ENCODE results near the gene GUCY2C.

GUCY2C gene

GRCh38 chr12:14578646-14579045 is 117.8 kb downstream of the GUCY2C start:
- Histone ChIP-seq H3K9me2 (replicated peaks; ENCODE audit: low read depth, low read length) (no peaks in the 10 kb centered on the region), H3K4me3 (ENCODE audit: low read length, poor library complexity, severe bottlenecking) (no peak overlapping the region), H3K4me2 (ENCODE audit: low read depth, low read length, poor library complexity, severe bottlenecking) (no peak overlapping the region), H3K4me1 (ENCODE audit: insufficient read depth, low read length, poor library complexity, severe bottlenecking) (no peaks in the 10 kb centered on the region), H3K36me3 (ENCODE audit: insufficient read depth, low read length) (no peaks in the 10 kb centered on the region), H2AFZ (ENCODE audit: low read length) (no peak overlapping the region), H3K9me3 (ENCODE audit: insufficient read depth, low read depth, low read length) (no peaks in the 10 kb centered on the region), H3F3A (ENCODE audit: low read depth) (no peaks in the 10 kb centered on the region), H3K79me2 (ENCODE audit: insufficient read depth, low read length) (no peaks in the 10 kb centered on the region), H3K9ac (ENCODE audit: low read depth, low read length, poor library complexity, severe bottlenecking) (no peak overlapping the region), H3K27me3 (ENCODE audit: insufficient read depth, low read length, poor library complexity, severe bottlenecking) (peaks cover 5% of the 10 kb centered on the region), H4K20me1 (ENCODE audit: insufficient read depth, low read length, poor library complexity, severe bottlenecking) (no peaks in the 10 kb centered on the region)
- no peak for TF ChIP-seq EZH2phosphoT487 (IDR thresholded peaks at IDR 0.05; ENCODE audit: borderline replicate concordance)
- TF ChIP-seq, protein P1, sequence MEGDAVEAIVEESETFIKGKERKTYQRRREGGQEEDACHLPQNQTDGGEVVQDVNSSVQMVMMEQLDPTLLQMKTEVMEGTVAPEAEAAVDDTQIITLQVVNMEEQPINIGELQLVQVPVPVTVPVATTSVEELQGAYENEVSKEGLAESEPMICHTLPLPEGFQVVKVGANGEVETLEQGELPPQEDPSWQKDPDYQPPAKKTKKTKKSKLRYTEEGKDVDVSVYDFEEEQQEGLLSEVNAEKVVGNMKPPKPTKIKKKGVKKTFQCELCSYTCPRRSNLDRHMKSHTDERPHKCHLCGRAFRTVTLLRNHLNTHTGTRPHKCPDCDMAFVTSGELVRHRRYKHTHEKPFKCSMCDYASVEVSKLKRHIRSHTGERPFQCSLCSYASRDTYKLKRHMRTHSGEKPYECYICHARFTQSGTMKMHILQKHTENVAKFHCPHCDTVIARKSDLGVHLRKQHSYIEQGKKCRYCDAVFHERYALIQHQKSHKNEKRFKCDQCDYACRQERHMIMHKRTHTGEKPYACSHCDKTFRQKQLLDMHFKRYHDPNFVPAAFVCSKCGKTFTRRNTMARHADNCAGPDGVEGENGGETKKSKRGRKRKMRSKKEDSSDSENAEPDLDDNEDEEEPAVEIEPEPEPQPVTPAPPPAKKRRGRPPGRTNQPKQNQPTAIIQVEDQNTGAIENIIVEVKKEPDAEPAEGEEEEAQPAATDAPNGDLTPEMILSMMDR (conservative IDR thresholded peaks at IDR 0.05; ENCODE audit: low read length) = no peak

GRCh38 chr12:14577344-14577743 is 119.1 kb downstream of the GUCY2C start:
- H4K20me1 ChIP-seq (ENCODE audit: insufficient read depth, low read length, poor library complexity, severe bottlenecking) = no peaks in the 10 kb centered on the region
- H3K36me3 ChIP-seq (ENCODE audit: insufficient read depth, low read length) = no peaks in the 10 kb centered on the region
- H3K4me2 ChIP-seq (ENCODE audit: low read depth, low read length, poor library complexity, severe bottlenecking) = no peak overlapping the region
- no peaks in the 10 kb centered on the region for H3K9me2 ChIP-seq (replicated peaks; ENCODE audit: low read depth, low read length)
- H2AFZ ChIP-seq (ENCODE audit: low read length) = no peak overlapping the region
- no peaks in the 10 kb centered on the region for H3K79me2 ChIP-seq (ENCODE audit: insufficient read depth, low read length)
- H3K9ac ChIP-seq (ENCODE audit: low read depth, low read length, poor library complexity, severe bottlenecking) = no peak overlapping the region
- H3K9me3 ChIP-seq (ENCODE audit: insufficient read depth, low read depth, low read length) = no peaks in the 10 kb centered on the region
- no peak overlapping the region for H3K4me3 ChIP-seq (ENCODE audit: low read length, poor library complexity, severe bottlenecking)
- peaks cover 5% of the 10 kb centered on the region for H3K27me3 ChIP-seq (ENCODE audit: insufficient read depth, low read length, poor library complexity, severe bottlenecking)
- no peaks in the 10 kb centered on the region for H3F3A ChIP-seq (ENCODE audit: low read depth)
- TF ChIP-seq, protein P1 (conservative IDR thresholded peaks at IDR 0.05; ENCODE audit: low read length) = no peak
- TF ChIP-seq EZH2phosphoT487 (IDR thresholded peaks at IDR 0.05; ENCODE audit: borderline replicate concordance) = no peak
- no peaks in the 10 kb centered on the region for H3K4me1 ChIP-seq (ENCODE audit: insufficient read depth, low read length, poor library complexity, severe bottlenecking)

GRCh38 chr12:14576896-14577295 is 119.5 kb downstream of the GUCY2C start:
- Histone ChIP-seq H2AFZ (ENCODE audit: low read length) (no peak overlapping the region), H3K36me3 (ENCODE audit: insufficient read depth, low read length) (no peaks in the 10 kb centered on the region), H3K4me2 (ENCODE audit: low read depth, low read length, poor library complexity, severe bottlenecking) (no peak overlapping the region), H3K79me2 (ENCODE audit: insufficient read depth, low read length) (no peaks in the 10 kb centered on the region), H3K9ac (ENCODE audit: low read depth, low read length, poor library complexity, severe bottlenecking) (no peak overlapping the region), H3K27me3 (ENCODE audit: insufficient read depth, low read length, poor library complexity, severe bottlenecking) (peaks cover 5% of the 10 kb centered on the region), H3K9me3 (ENCODE audit: insufficient read depth, low read depth, low read length) (no peaks in the 10 kb centered on the region), H3K9me2 (replicated peaks; ENCODE audit: low read depth, low read length) (no peaks in the 10 kb centered on the region), H3K4me1 (ENCODE audit: insufficient read depth, low read length, poor library complexity, severe bottlenecking) (no peaks in the 10 kb centered on the region), H4K20me1 (ENCODE audit: insufficient read depth, low read length, poor library complexity, severe bottlenecking) (no peaks in the 10 kb centered on the region), H3F3A (ENCODE audit: low read depth) (no peaks in the 10 kb centered on the region), H3K4me3 (ENCODE audit: low read length, poor library complexity, severe bottlenecking) (no peak overlapping the region)
- no peak for TF ChIP-seq EZH2phosphoT487 (IDR thresholded peaks at IDR 0.05; ENCODE audit: borderline replicate concordance)
- TF ChIP-seq, protein P1 (conservative IDR thresholded peaks at IDR 0.05; ENCODE audit: low read length) = no peak
